HEK293 (cell line): ENCODE results near the gene AMT.
A peak's percentile ranks its signal among the peaks of the same experiment; 100 is the strongest.

Source experiments
- CTCF ChIP-seq: fragments of 450-650 bp; formaldehyde crosslinking; IDR thresholded peaks from 2 replicates; pipeline ENCODE4 v1.5.1; 2016; ENCODE audit warnings: missing biosample characterization, missing genetic modification characterization
- ELK4 ChIP-seq: IDR thresholded peaks from 2 replicates; pipeline ENCODE4 v1.6.1; 2011; ENCODE audit warnings: mild to moderate bottlenecking, low read depth, low read length, borderline replicate concordance
- HIC1 ChIP-seq: fragments of 450-650 bp; formaldehyde crosslinking; IDR thresholded peaks from 2 replicates; pipeline ENCODE4 v1.5.1; 2016; ENCODE audit warnings: missing biosample characterization, missing genetic modification characterization
- KLF10 ChIP-seq: fragments of 450-650 bp; IDR thresholded peaks from 2 replicates; pipeline ENCODE4 v1.5.1; 2018; ENCODE audit warnings: missing biosample characterization, mild to moderate bottlenecking, missing genetic modification characterization
- KLF7 ChIP-seq: fragments of 450-650 bp; formaldehyde crosslinking; IDR thresholded peaks from 2 replicates; pipeline ENCODE4 v1.5.1; 2016; ENCODE audit warnings: missing biosample characterization, missing genetic modification characterization, borderline replicate concordance
- TCF7L2 ChIP-seq: IDR thresholded peaks from 2 replicates; pipeline ENCODE4 v1.6.1; 2011; ENCODE audit warnings: low read depth, mild to moderate bottlenecking, inconsistent platforms, low read length, moderate library complexity, borderline replicate concordance
- ZBTB20 ChIP-seq: fragments of 450-650 bp; formaldehyde crosslinking; IDR thresholded peaks from 2 replicates; pipeline ENCODE4 v1.5.1; 2016; ENCODE audit warnings: missing biosample characterization, missing genetic modification characterization
- ZEB2 ChIP-seq: fragments of 450-650 bp; formaldehyde crosslinking; IDR thresholded peaks from 2 replicates; pipeline ENCODE4 v1.5.1; 2016; ENCODE audit warnings: missing biosample characterization, missing genetic modification characterization
- ZFP69B ChIP-seq: fragments of 450-650 bp; formaldehyde crosslinking; IDR thresholded peaks from 2 replicates; pipeline ENCODE4 v1.5.1; 2016; ENCODE audit warnings: missing biosample characterization, missing genetic modification characterization
- ZNF155 ChIP-seq: fragments of 450-650 bp; formaldehyde crosslinking; IDR thresholded peaks from 2 replicates; pipeline ENCODE4 v1.5.1; 2016; ENCODE audit warnings: missing biosample characterization, missing genetic modification characterization
- ZNF18 ChIP-seq: fragments of 450-650 bp; formaldehyde crosslinking; IDR thresholded peaks from 2 replicates; pipeline ENCODE4 v1.5.1; 2016; ENCODE audit warnings: missing biosample characterization, missing genetic modification characterization
- ZNF26 ChIP-seq: fragments of 450-650 bp; formaldehyde crosslinking; IDR thresholded peaks from 2 replicates; pipeline ENCODE4 v1.5.1; 2016; ENCODE audit warnings: missing biosample characterization, missing genetic modification characterization
- ZNF292 ChIP-seq: fragments of 450-650 bp; formaldehyde crosslinking; IDR thresholded peaks from 2 replicates; pipeline ENCODE4 v1.5.1; 2016; ENCODE audit warnings: low read depth, missing biosample characterization, missing genetic modification characterization, borderline replicate concordance
- ZNF324 ChIP-seq: fragments of 450-650 bp; formaldehyde crosslinking; IDR thresholded peaks from 2 replicates; pipeline ENCODE4 v1.5.1; 2016; ENCODE audit warnings: missing biosample characterization, missing genetic modification characterization
- ZNF37A ChIP-seq: fragments of 450-650 bp; IDR thresholded peaks from 2 replicates; pipeline ENCODE4 v1.5.1; 2018; ENCODE audit warnings: missing biosample characterization, missing genetic modification characterization
- ZNF416 ChIP-seq: fragments of 450-650 bp; formaldehyde crosslinking; IDR thresholded peaks from 2 replicates; pipeline ENCODE4 v1.5.1; 2016; ENCODE audit warnings: missing biosample characterization, missing genetic modification characterization
- ZNF433 ChIP-seq: fragments of 450-650 bp; formaldehyde crosslinking; IDR thresholded peaks from 2 replicates; pipeline ENCODE4 v1.5.1; 2016; ENCODE audit warnings: missing biosample characterization, missing genetic modification characterization, low read depth
- ZNF521 ChIP-seq: fragments of 450-650 bp; formaldehyde crosslinking; IDR thresholded peaks from 2 replicates; pipeline ENCODE4 v1.5.1; 2017; ENCODE audit warnings: missing biosample characterization, mild to moderate bottlenecking, missing genetic modification characterization
- ZNF561 ChIP-seq: fragments of 450-650 bp; IDR thresholded peaks from 2 replicates; pipeline ENCODE4 v1.5.1; 2018; ENCODE audit warnings: missing biosample characterization, missing genetic modification characterization, borderline replicate concordance
- ZNF580 ChIP-seq: fragments of 450-650 bp; formaldehyde crosslinking; IDR thresholded peaks from 2 replicates; pipeline ENCODE4 v1.5.1; 2016; ENCODE audit warnings: missing biosample characterization, missing genetic modification characterization
- ZNF645 ChIP-seq: fragments of 450-650 bp; formaldehyde crosslinking; IDR thresholded peaks from 2 replicates; pipeline ENCODE4; 2016; ENCODE audit warnings: missing biosample characterization, missing genetic modification characterization
- ZNF660 ChIP-seq: fragments of 450-650 bp; IDR thresholded peaks from 2 replicates; pipeline ENCODE4 v1.5.1; 2018; ENCODE audit warnings: missing biosample characterization, mild to moderate bottlenecking, missing genetic modification characterization
- ZNF701 ChIP-seq: fragments of 450-650 bp; formaldehyde crosslinking; IDR thresholded peaks from 2 replicates; pipeline ENCODE4 v1.5.1; 2016; ENCODE audit warnings: missing biosample characterization, missing genetic modification characterization
- ZNF707 ChIP-seq: fragments of 450-650 bp; formaldehyde crosslinking; IDR thresholded peaks from 2 replicates; pipeline ENCODE4 v1.5.1; 2016; ENCODE audit warnings: missing biosample characterization, missing genetic modification characterization
- ZNF76 ChIP-seq: fragments of 450-650 bp; formaldehyde crosslinking; IDR thresholded peaks from 2 replicates; pipeline ENCODE4; 2016; ENCODE audit warnings: low read depth, missing biosample characterization, missing genetic modification characterization, borderline replicate concordance
- ZSCAN4 ChIP-seq: fragments of 450-650 bp; formaldehyde crosslinking; IDR thresholded peaks from 2 replicates; pipeline ENCODE4 v1.5.1; 2017; ENCODE audit warnings: missing biosample characterization, missing genetic modification characterization
- ZXDB ChIP-seq: fragments of 450-650 bp; formaldehyde crosslinking; IDR thresholded peaks from 2 replicates; pipeline ENCODE4 v1.5.1; 2016; ENCODE audit warnings: missing biosample characterization, missing genetic modification characterization

AMT gene

GRCh38 chr3:49469936-49470713, 47.9 kb upstream of the AMT start, which contains the start of gene DAG1 (continued):
- TF ChIP-seq ZXDB (peak; percentile 39; the same call in 1 of the 2 replicates), HIC1 (tag by site-specific recombination) (peak; percentile 36; the same call in 1 of the 2 replicates), ZNF660 (tag by site-specific recombination) (no peak), ZNF561 (tag by site-specific recombination) (0 out of 2 replicates have a peak, but pooled peaks have one; percentile 66), ZBTB20 (peak; percentile 92), KLF7 (no peak), TCF7L2 (no peak), ZNF26 (tag by site-specific recombination) (no peak), ZNF292 (tag by site-specific recombination) (no peak), ZNF324 (tag by site-specific recombination) (no peak), ZFP69B (peak; percentile 57; the same call in 1 of the 2 replicates), ZNF645 (no peak), CTCF (tag by site-specific recombination) (no peak), ZNF701 (no peak), ZSCAN4 (tag by site-specific recombination) (no peak), ZNF155 (tag by site-specific recombination) (no peak), ZNF416 (tag by site-specific recombination) (no peak), ZEB2 (tag by site-specific recombination) (no peak; the same call in none of the 2 replicates), ZNF37A (tag by site-specific recombination) (no peak), ZNF580 (tag by site-specific recombination) (no peak), ZNF707 (tag by site-specific recombination) (no peak), ZNF18 (no peak), KLF10 (tag by site-specific recombination) (peak; percentile 90), ZNF433 (tag by site-specific recombination) (no peak), ELK4 (no peak), ZNF521 (tag by site-specific recombination) (no peak), ZNF76 (tag by site-specific recombination) (peak; percentile 42; the same call in 1 of the 2 replicates)
